Measurements from ENCODE around the gene MYL9. TPM values are rescaled to one million over a fixed set of nuclear protein-coding genes. Genes with fewer than 3 reads are reported as not detected.

MYL9 gene
- polyA plus RNA-seq, 1 donor (not counting 4 experiments of a cell fraction or from before 2014, with no cell fraction given): 1.7 TPM

GRCh38 chr20:36546111-36546736 is 4.9 kb downstream of the MYL9 start:
- Histone ChIP-seq H3K9ac (ENCODE audit: control insufficient read depth, extremely low read depth, insufficient read depth, low read length) (no peak overlapping the region), H3K4me3 (ENCODE audit: control insufficient read depth in 2 of 3, extremely low read depth in 1 of 3, insufficient read depth in 2 of 3, low read depth in 1 of 3, low read length in 3 of 3) (no peak overlapping the region), H4K20me1 (ENCODE audit: control insufficient read depth, extremely low read depth, insufficient read depth, low read length) (no peaks in the 10 kb centered on the region), H3K36me3 (ENCODE audit: control insufficient read depth in 2 of 2, extremely low read depth in 1 of 2, insufficient read depth in 2 of 2, low read length in 2 of 2) (no peaks in the 10 kb centered on the region), H3K27me3 (ENCODE audit: control insufficient read depth, extremely low read depth, insufficient read depth, low read length) (no peaks in the 10 kb centered on the region), H3K27ac (ENCODE audit: control insufficient read depth, insufficient read depth, low read length) (no peak overlapping the region), H3K4me1 (ENCODE audit: control insufficient read depth, extremely low read depth, insufficient read depth, low read length) (peaks cover 5% of the 10 kb centered on the region), H3K9me1 (ENCODE audit: control insufficient read depth, extremely low read depth, insufficient read depth, low read length) (no peaks in the 10 kb centered on the region), H3K4me2 (ENCODE audit: control insufficient read depth, extremely low read depth, insufficient read depth, low read depth, low read length) (no peak overlapping the region), H3K79me2 (ENCODE audit: control insufficient read depth, insufficient read depth, low read length) (no peaks in the 10 kb centered on the region), H3K9me3 (ENCODE audit: control insufficient read depth, low read depth, low read length) (no peaks in the 10 kb centered on the region), H2AFZ (ENCODE audit: control insufficient read depth, low read length) (no peak overlapping the region)
- DNase-seq (ENCODE audit: low read depth, low spot score) (no peak), FAIRE-seq (no peak)
- TF ChIP-seq CTCF (optimal IDR thresholded peaks at IDR 0.05 in 1 of 3, IDR thresholded peaks at IDR 0.05 in 1 of 3, conservative IDR thresholded peaks at IDR 0.05 in 1 of 3; ENCODE audit: extremely low read depth in 1 of 3, insufficient read depth in 2 of 3, low read length in 3 of 3) (no peak), EZH2 (IDR thresholded peaks at IDR 0.05; ENCODE audit: low read length) (no peak)
- dilution Hi-C loops (cut with MboI; ENCODE audit: extremely low pct_ligation_motif_present, low sequenced_read_pairs): no loop called here

GRCh38 chr20:36547186-36548005 is 6.1 kb downstream of the MYL9 start:
- H3K4me3 ChIP-seq (ENCODE audit: control insufficient read depth in 2 of 3, extremely low read depth in 1 of 3, insufficient read depth in 2 of 3, low read depth in 1 of 3, low read length in 3 of 3): no peak overlapping the region
- no peak overlapping the region for H3K27ac ChIP-seq (ENCODE audit: control insufficient read depth, insufficient read depth, low read length)
- no peaks in the 10 kb centered on the region for H3K27me3 ChIP-seq (ENCODE audit: control insufficient read depth, extremely low read depth, insufficient read depth, low read length)
- no peaks in the 10 kb centered on the region for H4K20me1 ChIP-seq (ENCODE audit: control insufficient read depth, extremely low read depth, insufficient read depth, low read length)
- no peak for TF ChIP-seq EZH2 (IDR thresholded peaks at IDR 0.05; ENCODE audit: low read length)
- no peak for TF ChIP-seq CTCF (optimal IDR thresholded peaks at IDR 0.05 in 1 of 3, IDR thresholded peaks at IDR 0.05 in 1 of 3, conservative IDR thresholded peaks at IDR 0.05 in 1 of 3; ENCODE audit: extremely low read depth in 1 of 3, insufficient read depth in 2 of 3, low read length in 3 of 3)
- H3K9me3 ChIP-seq (ENCODE audit: control insufficient read depth, low read depth, low read length): no peaks in the 10 kb centered on the region
- peaks cover 5% of the 10 kb centered on the region for H3K4me1 ChIP-seq (ENCODE audit: control insufficient read depth, extremely low read depth, insufficient read depth, low read length)
- no peak overlapping the region for H3K9ac ChIP-seq (ENCODE audit: control insufficient read depth, extremely low read depth, insufficient read depth, low read length)
- DNase-seq (ENCODE audit: low read depth, low spot score) (no peak), FAIRE-seq (no peak)
- no peaks in the 10 kb centered on the region for H3K9me1 ChIP-seq (ENCODE audit: control insufficient read depth, extremely low read depth, insufficient read depth, low read length)
- H2AFZ ChIP-seq (ENCODE audit: control insufficient read depth, low read length): no peak overlapping the region
- dilution Hi-C loops (cut with MboI; ENCODE audit: extremely low pct_ligation_motif_present, low sequenced_read_pairs): no loop called here
- H3K4me2 ChIP-seq (ENCODE audit: control insufficient read depth, extremely low read depth, insufficient read depth, low read depth, low read length): no peak overlapping the region
- no peaks in the 10 kb centered on the region for H3K79me2 ChIP-seq (ENCODE audit: control insufficient read depth, insufficient read depth, low read length)
- H3K36me3 ChIP-seq (ENCODE audit: control insufficient read depth in 2 of 2, extremely low read depth in 1 of 2, insufficient read depth in 2 of 2, low read length in 2 of 2): no peaks in the 10 kb centered on the region

Measured in keratinocyte (primary cell).